ENCODE data around the gene BAX. TPM values are rescaled to one million over a fixed set of nuclear protein-coding genes. Genes with fewer than 3 reads are reported as not detected.

Gene BAX
- total RNA-seq, 4 donors from 2014 or later: 38.9 to 42.8 (median 42.4) TPM

DNA sequence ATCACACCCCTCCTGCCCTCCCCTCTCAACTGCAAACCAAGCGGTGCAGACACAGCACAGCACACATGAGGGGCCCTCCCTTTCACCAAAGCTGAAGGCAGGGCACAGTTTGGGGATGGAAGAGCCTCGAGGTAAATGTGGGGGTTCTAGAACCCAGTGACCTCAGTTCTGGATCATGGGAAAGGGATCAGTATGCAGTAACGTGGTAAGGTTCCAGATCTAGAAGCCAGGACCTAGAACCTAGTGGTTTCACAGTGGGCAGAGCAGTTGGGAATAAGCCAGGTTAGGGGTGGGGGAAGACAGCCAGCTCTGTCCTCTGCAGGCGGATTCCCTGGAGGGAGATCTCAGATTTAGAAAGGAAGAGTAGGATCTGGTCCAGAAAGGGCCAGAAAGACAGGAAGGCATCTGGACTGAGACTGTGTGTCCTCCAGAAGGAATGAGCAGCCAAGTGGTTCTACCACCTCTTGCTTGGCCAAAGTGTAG lies 13.5 kb downstream of the BAX start:
- no peak overlapping the region for H3K4me3 ChIP-seq
- H3K27me3 ChIP-seq: no peaks in the 10 kb centered on the region
- WGBS, 2 donors: 50 to 66% methylated on average over 2 to 3 of the region's 4 CpGs
- H3K9me3 ChIP-seq: no peaks in the 10 kb centered on the region
- intact Hi-C loops (cut with DNase I): no loop called here
- H3K27ac ChIP-seq: peak overlapping the region in 3 of 4 donors; percentile 94 to 95 (median 94)
- peak in 1 of 4 donors; percentile 12 for TF ChIP-seq POLR2A (IDR thresholded peaks at IDR 0.05)
- TF ChIP-seq, protein P1, sequence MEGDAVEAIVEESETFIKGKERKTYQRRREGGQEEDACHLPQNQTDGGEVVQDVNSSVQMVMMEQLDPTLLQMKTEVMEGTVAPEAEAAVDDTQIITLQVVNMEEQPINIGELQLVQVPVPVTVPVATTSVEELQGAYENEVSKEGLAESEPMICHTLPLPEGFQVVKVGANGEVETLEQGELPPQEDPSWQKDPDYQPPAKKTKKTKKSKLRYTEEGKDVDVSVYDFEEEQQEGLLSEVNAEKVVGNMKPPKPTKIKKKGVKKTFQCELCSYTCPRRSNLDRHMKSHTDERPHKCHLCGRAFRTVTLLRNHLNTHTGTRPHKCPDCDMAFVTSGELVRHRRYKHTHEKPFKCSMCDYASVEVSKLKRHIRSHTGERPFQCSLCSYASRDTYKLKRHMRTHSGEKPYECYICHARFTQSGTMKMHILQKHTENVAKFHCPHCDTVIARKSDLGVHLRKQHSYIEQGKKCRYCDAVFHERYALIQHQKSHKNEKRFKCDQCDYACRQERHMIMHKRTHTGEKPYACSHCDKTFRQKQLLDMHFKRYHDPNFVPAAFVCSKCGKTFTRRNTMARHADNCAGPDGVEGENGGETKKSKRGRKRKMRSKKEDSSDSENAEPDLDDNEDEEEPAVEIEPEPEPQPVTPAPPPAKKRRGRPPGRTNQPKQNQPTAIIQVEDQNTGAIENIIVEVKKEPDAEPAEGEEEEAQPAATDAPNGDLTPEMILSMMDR (IDR thresholded peaks at IDR 0.05): no peak
- H3K4me1 ChIP-seq: peaks cover 30 to 61% (median 38%) of the 10 kb centered on the region in 3 donors
- peaks cover 22 to 73% (median 23%) of the 10 kb centered on the region in 3 donors for H3K36me3 ChIP-seq
- no peak for DNase-seq

DNA sequence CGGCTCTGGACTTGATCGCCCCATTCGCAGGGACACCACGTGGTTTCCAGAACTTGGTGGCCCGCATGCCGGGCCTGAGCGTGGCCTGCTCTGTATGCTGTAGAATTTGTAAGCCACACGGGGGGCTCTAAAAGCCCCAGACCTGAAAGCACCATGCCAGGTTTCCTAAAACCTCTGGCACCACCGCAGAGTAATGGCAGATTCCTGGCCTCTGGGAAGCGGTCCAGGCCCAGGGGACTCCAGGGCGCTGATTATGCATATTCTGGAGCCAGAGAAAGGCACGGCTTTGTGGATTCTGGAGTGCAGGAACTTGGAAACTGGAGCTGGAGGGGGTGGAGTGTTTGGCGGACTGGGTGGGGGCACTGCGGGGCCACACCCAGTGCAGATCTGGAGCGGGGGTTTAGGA lies 14.1 kb downstream of the BAX start:
- Histone ChIP-seq H3K4me3 (no peak overlapping the region), H3K36me3 (peaks cover 22 to 79% (median 27%) of the 10 kb centered on the region in 3 donors), H3K27me3 (no peaks in the 10 kb centered on the region), H3K4me1 (peaks cover 24 to 55% (median 32%) of the 10 kb centered on the region in 3 donors), H3K27ac (peak overlapping the region in 3 of 4 donors; percentile 94 to 95 (median 94)), H3K9me3 (no peaks in the 10 kb centered on the region)
- intact Hi-C loops (cut with DNase I): no loop called here
- WGBS, 2 donors: 67 to 75% methylated on average over 4 to 5 of the region's 15 CpGs
- DNase-seq: no peak
- no peak for TF ChIP-seq POLR2A (IDR thresholded peaks at IDR 0.05)
- TF ChIP-seq, protein P1 (IDR thresholded peaks at IDR 0.05): no peak

DNA sequence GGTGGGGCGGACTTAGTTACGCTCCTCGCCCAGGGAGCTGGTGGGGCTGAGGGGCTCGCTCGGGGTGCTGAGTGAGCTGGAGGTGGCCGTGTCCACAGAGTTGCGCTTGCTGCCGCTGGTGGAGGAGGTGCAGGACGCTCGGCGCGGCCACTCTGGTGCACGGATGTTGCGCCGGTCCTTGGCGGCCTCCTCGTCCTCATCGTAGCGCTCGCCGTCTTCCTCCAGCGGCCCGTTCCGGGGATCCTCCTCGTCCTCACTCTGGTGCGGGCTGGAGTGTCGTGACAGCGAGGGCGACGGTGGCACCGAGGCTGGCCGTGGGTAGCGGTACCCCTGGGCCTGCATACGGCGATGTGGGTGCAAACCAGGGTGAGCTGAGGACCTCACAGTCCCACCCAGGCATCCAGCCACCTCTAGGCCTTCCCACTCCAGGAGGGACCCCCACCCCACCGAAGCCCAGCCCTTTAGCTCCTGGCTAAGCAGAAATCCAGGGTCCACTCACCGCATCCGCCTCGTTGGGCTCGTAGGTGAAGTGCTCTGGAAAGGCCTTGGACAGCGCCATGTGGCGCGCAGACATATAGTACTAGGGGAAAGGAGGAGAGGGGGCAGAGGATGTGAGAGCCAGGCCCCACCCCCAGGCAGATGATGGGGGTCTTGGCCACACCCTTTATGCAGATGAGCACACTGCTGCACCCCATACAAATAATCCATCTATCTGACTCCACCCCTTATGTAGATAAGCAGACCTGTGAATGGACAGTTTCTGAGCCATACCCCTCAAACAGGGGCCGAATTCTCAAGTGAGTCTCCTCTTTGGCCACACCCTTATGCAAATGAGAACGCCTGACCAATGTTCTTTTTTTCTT lies 14.8 kb downstream of the BAX start:
- Histone ChIP-seq H3K9me3 (no peaks in the 10 kb centered on the region), H3K27ac (no peak overlapping the region), H3K4me1 (peaks cover 18 to 48% (median 25%) of the 10 kb centered on the region in 3 donors), H3K36me3 (peaks cover 22 to 86% (median 34%) of the 10 kb centered on the region in 3 donors), H3K27me3 (no peaks in the 10 kb centered on the region), H3K4me3 (no peak overlapping the region)
- 90 to 94% methylated on average over 21 to 27 of the region's 45 CpGs for WGBS, 2 donors
- DNase-seq: no peak
- TF ChIP-seq, protein P1 (IDR thresholded peaks at IDR 0.05): no peak
- no peak for TF ChIP-seq POLR2A (IDR thresholded peaks at IDR 0.05)
- intact Hi-C loops (cut with DNase I): loop anchor here (10.0 kb wide), 1 partner anchor 105 kb away; the partner anchor contains the start of gene PLEKHA4

DNA sequence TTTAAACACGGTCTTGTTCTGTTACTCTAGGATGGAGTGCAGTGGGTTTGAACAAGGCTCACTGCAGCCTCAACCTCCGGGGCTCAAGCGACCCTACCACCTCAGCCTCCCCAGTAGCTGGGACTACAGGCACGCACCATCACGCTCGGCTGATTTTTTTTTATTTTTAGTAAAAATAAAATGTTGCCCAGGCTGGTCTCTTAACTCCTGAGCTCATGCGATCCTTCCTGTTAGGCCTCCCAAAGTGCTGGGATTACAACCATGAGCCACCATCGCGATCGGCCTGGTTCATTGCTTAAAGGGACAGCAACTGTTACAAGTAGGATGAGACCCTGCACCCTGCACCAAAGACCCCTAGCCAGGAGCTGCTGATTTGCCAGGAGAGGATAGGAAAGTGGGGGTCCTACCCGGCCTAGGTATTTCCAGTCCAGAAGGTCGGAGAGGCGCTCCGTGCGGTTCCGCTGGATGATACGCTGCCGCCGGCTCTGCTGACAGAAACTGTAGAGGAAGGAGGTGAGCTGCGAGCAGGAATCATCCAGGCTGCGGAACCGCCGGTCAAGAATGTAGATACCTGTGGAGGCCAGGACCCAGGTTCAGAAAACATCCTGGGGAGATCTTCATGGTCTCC lies 15.6 kb downstream of the BAX start:
- Histone ChIP-seq H3K4me3 (no peak overlapping the region), H3K27me3 (no peaks in the 10 kb centered on the region), H3K36me3 (peaks cover 22 to 90% (median 35%) of the 10 kb centered on the region in 3 donors), H3K9me3 (no peaks in the 10 kb centered on the region), H3K27ac (no peak overlapping the region), H3K4me1 (peaks cover 14 to 44% (median 22%) of the 10 kb centered on the region in 3 donors)
- DNase-seq: no peak
- intact Hi-C loops (cut with DNase I): loop anchor here (10.0 kb wide), 1 partner anchor 105 kb away; the partner anchor contains the start of gene PLEKHA4
- WGBS, 2 donors: 84 to 86% methylated on average over 6 to 17 of the region's 23 CpGs
- TF ChIP-seq, protein P1 (IDR thresholded peaks at IDR 0.05): no peak
- no peak for TF ChIP-seq POLR2A (IDR thresholded peaks at IDR 0.05)

All from esophagus squamous epithelium (tissue), 5 donors.